Measurements from ENCODE around the gene MAL.

The MAL gene

GRCh38 chr2:95030496-95030895 is 5.0 kb downstream of the MAL start:
- no peak for DNase-seq (ENCODE audit: low read depth in 1 of 2, low spot score in 1 of 2)
- H3K4me3 ChIP-seq (replicated peaks; ENCODE audit: insufficient read depth, low read length): no peak overlapping the region
- peaks cover 23% of the 10 kb centered on the region for H3K27me3 ChIP-seq (ENCODE audit: insufficient read depth, poor library complexity, severe bottlenecking)
- TF ChIP-seq POLR2AphosphoS5 (IDR thresholded peaks at IDR 0.05; ENCODE audit: low read depth): no peak
- TF ChIP-seq GABPA (IDR thresholded peaks at IDR 0.05; ENCODE audit: low read depth): no peak
- TF ChIP-seq, protein P1, sequence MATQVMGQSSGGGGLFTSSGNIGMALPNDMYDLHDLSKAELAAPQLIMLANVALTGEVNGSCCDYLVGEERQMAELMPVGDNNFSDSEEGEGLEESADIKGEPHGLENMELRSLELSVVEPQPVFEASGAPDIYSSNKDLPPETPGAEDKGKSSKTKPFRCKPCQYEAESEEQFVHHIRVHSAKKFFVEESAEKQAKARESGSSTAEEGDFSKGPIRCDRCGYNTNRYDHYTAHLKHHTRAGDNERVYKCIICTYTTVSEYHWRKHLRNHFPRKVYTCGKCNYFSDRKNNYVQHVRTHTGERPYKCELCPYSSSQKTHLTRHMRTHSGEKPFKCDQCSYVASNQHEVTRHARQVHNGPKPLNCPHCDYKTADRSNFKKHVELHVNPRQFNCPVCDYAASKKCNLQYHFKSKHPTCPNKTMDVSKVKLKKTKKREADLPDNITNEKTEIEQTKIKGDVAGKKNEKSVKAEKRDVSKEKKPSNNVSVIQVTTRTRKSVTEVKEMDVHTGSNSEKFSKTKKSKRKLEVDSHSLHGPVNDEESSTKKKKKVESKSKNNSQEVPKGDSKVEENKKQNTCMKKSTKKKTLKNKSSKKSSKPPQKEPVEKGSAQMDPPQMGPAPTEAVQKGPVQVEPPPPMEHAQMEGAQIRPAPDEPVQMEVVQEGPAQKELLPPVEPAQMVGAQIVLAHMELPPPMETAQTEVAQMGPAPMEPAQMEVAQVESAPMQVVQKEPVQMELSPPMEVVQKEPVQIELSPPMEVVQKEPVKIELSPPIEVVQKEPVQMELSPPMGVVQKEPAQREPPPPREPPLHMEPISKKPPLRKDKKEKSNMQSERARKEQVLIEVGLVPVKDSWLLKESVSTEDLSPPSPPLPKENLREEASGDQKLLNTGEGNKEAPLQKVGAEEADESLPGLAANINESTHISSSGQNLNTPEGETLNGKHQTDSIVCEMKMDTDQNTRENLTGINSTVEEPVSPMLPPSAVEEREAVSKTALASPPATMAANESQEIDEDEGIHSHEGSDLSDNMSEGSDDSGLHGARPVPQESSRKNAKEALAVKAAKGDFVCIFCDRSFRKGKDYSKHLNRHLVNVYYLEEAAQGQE (IDR thresholded peaks at IDR 0.05; ENCODE audit: insufficient replicate concordance, low read depth): no peak
- TF ChIP-seq, protein P2, sequence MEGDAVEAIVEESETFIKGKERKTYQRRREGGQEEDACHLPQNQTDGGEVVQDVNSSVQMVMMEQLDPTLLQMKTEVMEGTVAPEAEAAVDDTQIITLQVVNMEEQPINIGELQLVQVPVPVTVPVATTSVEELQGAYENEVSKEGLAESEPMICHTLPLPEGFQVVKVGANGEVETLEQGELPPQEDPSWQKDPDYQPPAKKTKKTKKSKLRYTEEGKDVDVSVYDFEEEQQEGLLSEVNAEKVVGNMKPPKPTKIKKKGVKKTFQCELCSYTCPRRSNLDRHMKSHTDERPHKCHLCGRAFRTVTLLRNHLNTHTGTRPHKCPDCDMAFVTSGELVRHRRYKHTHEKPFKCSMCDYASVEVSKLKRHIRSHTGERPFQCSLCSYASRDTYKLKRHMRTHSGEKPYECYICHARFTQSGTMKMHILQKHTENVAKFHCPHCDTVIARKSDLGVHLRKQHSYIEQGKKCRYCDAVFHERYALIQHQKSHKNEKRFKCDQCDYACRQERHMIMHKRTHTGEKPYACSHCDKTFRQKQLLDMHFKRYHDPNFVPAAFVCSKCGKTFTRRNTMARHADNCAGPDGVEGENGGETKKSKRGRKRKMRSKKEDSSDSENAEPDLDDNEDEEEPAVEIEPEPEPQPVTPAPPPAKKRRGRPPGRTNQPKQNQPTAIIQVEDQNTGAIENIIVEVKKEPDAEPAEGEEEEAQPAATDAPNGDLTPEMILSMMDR (IDR thresholded peaks at IDR 0.05; ENCODE audit: insufficient read depth, low read length): no peak
- TF ChIP-seq SPI1 (IDR thresholded peaks at IDR 0.05; ENCODE audit: borderline replicate concordance, low read depth): no peak
- no peak overlapping the region for H3K27ac ChIP-seq (replicated peaks)

DNA sequence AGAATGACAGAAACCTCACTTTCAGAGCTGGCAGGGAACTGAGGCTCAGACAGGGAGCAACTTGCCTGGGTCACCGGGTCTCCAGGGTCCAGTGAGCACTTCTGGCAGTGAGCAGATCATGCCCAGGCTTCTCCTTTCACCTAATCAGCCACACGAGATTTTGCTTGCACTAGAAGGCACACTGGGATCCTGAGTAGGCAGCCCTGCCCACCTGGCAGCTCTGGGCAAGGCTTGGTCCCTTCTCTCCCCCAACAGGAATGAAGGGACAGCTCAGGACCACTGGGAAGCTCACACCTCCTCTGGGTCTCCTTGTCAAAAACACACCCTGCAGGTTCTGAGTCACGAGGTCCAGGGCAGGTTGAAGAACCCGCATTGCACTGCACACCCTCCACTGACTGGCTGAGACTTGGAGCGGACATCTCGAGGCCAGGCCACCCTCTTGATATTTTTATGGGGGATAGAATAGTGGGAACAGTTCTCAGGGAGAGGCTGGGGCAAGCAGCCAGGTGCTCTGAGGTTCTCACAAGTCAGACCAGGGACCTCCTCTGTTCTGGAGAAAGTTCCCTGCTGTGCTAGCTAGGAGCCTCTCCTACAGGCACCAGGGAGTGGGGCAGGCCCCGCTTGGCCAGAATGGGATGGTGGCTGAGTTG is 5.7 kb downstream of the MAL start:
- H3K4me3 ChIP-seq (replicated peaks; ENCODE audit: insufficient read depth, low read length): no peak overlapping the region
- H3K27me3 ChIP-seq (ENCODE audit: insufficient read depth, poor library complexity, severe bottlenecking): peaks cover 17% of the 10 kb centered on the region
- no peak for DNase-seq (ENCODE audit: low read depth in 1 of 2, low spot score in 1 of 2)
- no peak overlapping the region for H3K27ac ChIP-seq (replicated peaks)
- TF ChIP-seq POLR2AphosphoS5 (IDR thresholded peaks at IDR 0.05; ENCODE audit: low read depth): no peak
- TF ChIP-seq, protein P1 (IDR thresholded peaks at IDR 0.05; ENCODE audit: insufficient replicate concordance, low read depth): no peak
- TF ChIP-seq, protein P2 (IDR thresholded peaks at IDR 0.05; ENCODE audit: insufficient read depth, low read length): no peak

DNA sequence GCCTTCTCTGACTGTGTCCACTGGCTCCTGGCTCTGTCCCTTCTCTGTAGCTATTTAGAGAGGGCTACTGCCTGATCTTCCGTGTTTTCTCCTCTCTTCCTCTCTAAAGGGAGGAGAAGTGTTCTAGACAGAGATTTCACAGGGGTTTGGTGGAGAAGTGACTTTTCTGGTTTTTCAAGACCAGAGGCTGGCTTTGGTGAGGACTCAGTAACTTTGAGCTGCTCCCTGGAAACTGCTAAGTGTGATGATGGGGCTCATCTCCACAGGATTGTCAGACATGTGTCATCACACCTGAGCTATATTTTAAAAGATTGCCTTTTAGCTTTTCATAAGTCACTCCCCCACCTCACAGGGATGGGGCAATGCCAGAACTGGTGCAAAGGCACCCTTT is 6.2 kb downstream of the MAL start:
- H3K27me3 ChIP-seq (ENCODE audit: insufficient read depth, poor library complexity, severe bottlenecking): peaks cover 14% of the 10 kb centered on the region
- H3K4me3 ChIP-seq (replicated peaks; ENCODE audit: insufficient read depth, low read length): no peak overlapping the region
- H3K27ac ChIP-seq (replicated peaks): no peak overlapping the region
- TF ChIP-seq POLR2AphosphoS5 (IDR thresholded peaks at IDR 0.05; ENCODE audit: low read depth): no peak
- DNase-seq (ENCODE audit: low read depth in 1 of 2, low spot score in 1 of 2): no peak

DNA sequence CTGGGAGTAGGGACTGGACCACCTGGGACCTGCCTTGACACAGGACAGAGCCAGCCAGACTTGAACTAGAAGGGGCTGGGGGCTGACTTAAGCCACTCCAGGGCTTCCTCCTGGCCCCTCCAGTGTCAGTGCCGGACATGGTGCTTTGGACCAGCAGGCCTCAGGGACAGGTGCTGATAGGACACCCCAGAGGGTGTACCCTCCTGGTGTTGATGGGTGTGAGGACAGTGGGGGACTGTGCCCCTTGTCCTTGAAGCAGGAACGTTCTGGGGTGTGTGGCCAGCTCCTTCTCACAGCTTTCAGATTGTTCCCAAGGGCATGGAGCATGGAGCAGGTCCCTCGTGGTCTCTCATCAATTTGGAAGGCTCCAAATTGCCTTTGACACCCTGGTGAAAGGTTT is 6.8 kb downstream of the MAL start:
- Histone ChIP-seq H3K27me3 (ENCODE audit: insufficient read depth, poor library complexity, severe bottlenecking) (peaks cover 9% of the 10 kb centered on the region), H3K27ac (replicated peaks) (no peak overlapping the region), H3K4me3 (replicated peaks; ENCODE audit: insufficient read depth, low read length) (no peak overlapping the region)
- no peak for DNase-seq (ENCODE audit: low read depth in 1 of 2, low spot score in 1 of 2)
- TF ChIP-seq, protein P2 (IDR thresholded peaks at IDR 0.05; ENCODE audit: insufficient read depth, low read length): no peak
- TF ChIP-seq, protein P1 (IDR thresholded peaks at IDR 0.05; ENCODE audit: insufficient replicate concordance, low read depth): no peak
- TF ChIP-seq SPI1 (IDR thresholded peaks at IDR 0.05; ENCODE audit: borderline replicate concordance, low read depth): no peak
- no peak for TF ChIP-seq GABPA (IDR thresholded peaks at IDR 0.05; ENCODE audit: low read depth)
- TF ChIP-seq POLR2AphosphoS5 (IDR thresholded peaks at IDR 0.05; ENCODE audit: low read depth): no peak

Measured in HL-60 (cell line).